Transverse colon (tissue), 4 donors: ENCODE data around the gene ACSS1.

Experiments
- EP300 ChIP-seq: sonication (generic); formaldehyde crosslinking; IDR thresholded peaks from one replicate; pipeline ENCODE4 v1.6.1; 2017; ENCODE audit warnings: antibody characterized with exemption, low read depth
- POLR2A ChIP-seq: fragments of 450-650 bp; IDR thresholded peaks from one replicate; pipeline ENCODE4 v1.6.1; 2016; ENCODE audit warnings: antibody characterized with exemption, mild to moderate bottlenecking, moderate library complexity
- POLR2AphosphoS5 ChIP-seq, 3 donors: sonication (generic); formaldehyde crosslinking; IDR thresholded peaks; one replicate each; pipeline ENCODE4 v1.6.1; 2016; ENCODE audit warnings: antibody characterized with exemption in 3 of 3
- TF ChIP-seq, protein P1 (sequence below), 5 experiments: fragments of 200-600 bp in 3 of 5; fragments of 450-650 bp in 2 of 5; sonication (generic) in 3 of 5; IDR thresholded peaks; 1 replicate in 2 of 5; 2 replicates in 3 of 5; pipeline ENCODE4 v1.5.1; 2016 to 2017; ENCODE audit warnings: antibody characterized with exemption in 5 of 5, inconsistent platforms in 3 of 5, mild to moderate bottlenecking in 2 of 5, moderate library complexity in 1 of 5

DNA sequence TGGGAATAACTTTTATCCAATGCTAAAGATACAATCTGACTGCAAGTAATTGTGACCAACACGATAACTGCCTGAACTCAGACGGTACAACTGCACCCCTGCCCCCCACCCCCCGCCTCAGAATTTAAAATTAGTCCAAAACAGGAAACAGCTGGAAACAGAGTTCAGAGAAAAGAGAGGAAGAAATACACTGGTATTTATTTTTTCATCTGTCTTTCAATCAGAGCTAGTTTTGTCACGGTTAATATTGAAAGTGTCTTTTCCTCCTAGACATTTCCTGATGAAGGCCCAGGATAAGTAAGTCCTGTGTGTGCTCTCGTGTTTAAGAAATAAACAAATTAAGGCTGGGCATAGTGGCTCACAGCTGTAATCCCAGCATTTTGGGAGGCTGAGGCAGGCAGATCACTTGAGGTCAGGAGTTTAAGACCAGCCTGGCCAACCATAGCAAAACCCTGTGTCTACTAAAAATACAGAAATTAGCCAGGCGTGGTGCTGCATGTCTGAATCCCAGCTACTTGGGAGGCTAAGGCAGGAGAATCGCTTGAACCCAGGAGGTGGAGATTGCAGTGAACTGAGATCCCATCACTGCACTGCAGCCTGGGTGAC is 21.5 kb downstream of the ACSS1 start:
- TF ChIP-seq POLR2AphosphoS5 (IDR thresholded peaks at IDR 0.05) (no peak), POLR2A (no peak), EP300 (no peak)
- TF ChIP-seq, protein P1, sequence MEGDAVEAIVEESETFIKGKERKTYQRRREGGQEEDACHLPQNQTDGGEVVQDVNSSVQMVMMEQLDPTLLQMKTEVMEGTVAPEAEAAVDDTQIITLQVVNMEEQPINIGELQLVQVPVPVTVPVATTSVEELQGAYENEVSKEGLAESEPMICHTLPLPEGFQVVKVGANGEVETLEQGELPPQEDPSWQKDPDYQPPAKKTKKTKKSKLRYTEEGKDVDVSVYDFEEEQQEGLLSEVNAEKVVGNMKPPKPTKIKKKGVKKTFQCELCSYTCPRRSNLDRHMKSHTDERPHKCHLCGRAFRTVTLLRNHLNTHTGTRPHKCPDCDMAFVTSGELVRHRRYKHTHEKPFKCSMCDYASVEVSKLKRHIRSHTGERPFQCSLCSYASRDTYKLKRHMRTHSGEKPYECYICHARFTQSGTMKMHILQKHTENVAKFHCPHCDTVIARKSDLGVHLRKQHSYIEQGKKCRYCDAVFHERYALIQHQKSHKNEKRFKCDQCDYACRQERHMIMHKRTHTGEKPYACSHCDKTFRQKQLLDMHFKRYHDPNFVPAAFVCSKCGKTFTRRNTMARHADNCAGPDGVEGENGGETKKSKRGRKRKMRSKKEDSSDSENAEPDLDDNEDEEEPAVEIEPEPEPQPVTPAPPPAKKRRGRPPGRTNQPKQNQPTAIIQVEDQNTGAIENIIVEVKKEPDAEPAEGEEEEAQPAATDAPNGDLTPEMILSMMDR (IDR thresholded peaks at IDR 0.05) = no peak
